Anterior cingulate cortex (tissue), 58 donors: ENCODE results near the gene PCNA.

Experiments
- DNase-seq, 58 donors: peaks; one replicate each; lab custom pipeline; 2025; lab: John Stamatoyannopoulos, UW

The PCNA gene

DNA sequence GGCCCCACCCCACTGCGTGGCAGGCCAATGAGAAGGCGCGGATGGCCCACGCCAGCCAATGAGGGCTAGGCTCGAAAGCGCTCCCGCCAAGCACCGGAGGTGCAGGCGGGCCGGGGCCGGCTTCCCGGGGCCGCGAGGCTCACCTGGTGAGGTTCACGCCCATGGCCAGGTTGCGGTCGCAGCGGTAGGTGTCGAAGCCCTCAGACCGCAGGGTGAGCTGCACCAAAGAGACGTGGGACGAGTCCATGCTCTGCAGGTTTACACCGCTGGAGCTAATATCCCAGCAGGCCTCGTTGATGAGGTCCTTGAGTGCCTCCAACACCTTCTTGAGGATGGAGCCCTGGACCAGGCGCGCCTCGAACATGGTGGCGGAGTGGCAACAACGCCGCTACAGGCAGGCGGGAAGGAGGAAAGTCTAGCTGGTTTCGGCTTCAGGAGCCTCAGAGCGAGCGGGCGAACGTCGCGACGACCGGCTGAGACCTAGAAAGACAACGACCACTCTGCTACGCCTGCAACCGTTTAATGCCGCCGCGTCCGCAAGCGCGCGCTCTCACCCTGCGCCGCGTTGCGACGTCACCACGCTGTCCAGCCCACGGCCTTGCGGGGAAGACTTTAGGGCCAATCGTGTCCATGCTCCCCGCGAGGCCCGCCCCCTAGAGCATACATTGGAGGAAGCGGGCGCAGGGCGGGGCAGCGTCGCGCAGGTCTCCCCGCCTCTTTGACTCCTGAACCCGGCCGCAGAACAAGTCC is at the start of gene PCNA:
Gene PCNA, minus strand, starts transcription at position 524 of the 750 bp plus-strand sequence. Its CDS starts 160 bp downstream, at position 364.
- peak; percentile 50 to 97 (median 92) for DNase-seq

- DNase-seq, result no peak
These were observed 49.1 kb upstream of the PCNA start for GRCh38 chr20:5168651-5169396.

- peak in 6 of 58 donors; percentile 26 to 38 (median 32) for DNase-seq
These were observed 45.2 kb upstream of the PCNA start for GRCh38 chr20:5164645-5165625.

GRCh38 chr20:5161536-5162164 is 41.9 kb upstream of the PCNA start:
- no peak for DNase-seq

GRCh38 chr20:5160882-5161281 is 41.1 kb upstream of the PCNA start:
- no peak for DNase-seq

DNA sequence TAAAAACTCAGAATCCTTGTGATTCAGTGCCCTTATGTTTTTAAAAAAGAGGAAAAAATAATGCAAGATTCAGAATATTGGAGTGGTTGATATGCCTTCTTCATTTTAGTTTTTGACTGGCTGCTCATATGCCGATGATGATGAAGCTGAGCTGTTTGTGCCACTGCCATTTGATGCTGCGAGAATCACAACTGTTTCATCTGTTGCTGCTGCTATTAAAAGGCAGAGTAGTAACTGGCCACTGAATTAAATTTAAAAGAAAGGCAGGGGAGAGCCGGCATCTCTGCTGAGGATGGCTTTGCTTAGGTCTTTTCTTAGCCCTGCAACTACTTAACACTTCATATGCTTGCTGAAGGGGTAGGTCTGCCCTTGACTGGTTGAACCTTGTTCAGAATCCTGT is 40.2 kb upstream of the PCNA start:
- no peak for DNase-seq

GRCh38 chr20:5156675-5157448 is 37.1 kb upstream of the PCNA start:
- DNase-seq, result no peak

GRCh38 chr20:5155404-5155803 is 35.6 kb upstream of the PCNA start:
- DNase-seq, result no peak

DNA sequence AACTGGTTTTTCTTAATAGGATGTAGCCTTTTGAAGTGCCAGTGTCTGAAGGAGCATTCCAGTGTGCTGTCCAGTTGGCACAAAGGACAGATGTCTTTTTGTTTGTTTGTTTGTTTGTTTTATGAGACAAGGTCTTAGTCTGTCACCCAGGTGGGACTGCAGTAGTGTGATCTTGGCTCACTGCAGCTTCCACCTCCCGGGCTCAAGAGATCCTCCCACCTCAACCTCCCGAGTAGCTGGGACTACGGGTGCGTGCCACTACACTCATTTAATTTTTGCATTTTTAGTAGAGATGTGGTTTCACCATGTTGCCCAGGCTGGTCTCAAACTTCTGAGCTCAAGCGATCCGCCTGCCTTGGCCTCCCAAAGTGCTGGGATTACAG is 34.8 kb upstream of the PCNA start:
- no peak for DNase-seq

GRCh38 chr20:5153612-5154542 is 34.1 kb upstream of the PCNA start:
- DNase-seq, result no peak

- DNase-seq, result no peak
These were observed 33.4 kb upstream of the PCNA start for GRCh38 chr20:5153152-5153467.

DNA sequence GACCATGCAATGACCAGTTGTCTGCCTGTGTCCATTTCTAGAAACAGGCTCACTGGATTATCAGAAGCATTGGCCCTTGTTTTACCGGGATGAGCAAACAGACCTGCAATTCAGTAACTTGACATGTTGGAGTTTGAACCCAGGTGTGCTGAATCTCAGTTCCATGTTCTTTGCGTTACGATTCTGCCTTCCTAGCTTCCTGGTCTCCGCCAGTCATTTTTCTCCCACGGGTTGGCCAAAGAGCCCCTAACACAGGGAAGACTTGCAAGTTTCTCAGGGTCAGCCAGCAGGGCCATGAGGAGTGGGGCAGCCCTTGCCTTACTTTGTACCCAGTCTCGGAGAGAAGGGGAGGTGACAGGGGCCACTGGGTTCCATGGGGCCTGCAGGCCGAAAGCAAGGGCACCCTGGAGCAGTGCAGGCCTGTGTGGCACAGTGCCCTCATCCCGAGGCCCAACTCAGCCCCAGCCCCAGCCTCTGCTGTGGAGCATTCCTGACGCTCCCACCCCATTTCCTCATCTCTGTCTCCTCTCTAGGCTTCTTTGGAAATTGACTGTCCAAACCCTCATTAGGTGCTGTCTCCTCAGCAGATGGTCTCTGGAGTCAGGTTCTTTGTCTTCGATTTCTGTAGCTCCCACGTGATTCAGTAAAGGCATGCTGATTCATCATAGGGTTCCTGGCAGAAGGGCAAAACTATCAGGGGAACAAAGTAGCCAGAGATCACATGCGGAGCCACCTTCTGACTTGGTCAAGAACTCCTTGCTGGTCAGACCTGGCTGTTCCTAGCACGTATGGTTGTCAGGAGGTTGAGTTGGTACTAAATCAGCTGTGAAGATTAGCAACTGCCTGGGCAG is 30.7 kb upstream of the PCNA start:
- DNase-seq, result no peak

DNA sequence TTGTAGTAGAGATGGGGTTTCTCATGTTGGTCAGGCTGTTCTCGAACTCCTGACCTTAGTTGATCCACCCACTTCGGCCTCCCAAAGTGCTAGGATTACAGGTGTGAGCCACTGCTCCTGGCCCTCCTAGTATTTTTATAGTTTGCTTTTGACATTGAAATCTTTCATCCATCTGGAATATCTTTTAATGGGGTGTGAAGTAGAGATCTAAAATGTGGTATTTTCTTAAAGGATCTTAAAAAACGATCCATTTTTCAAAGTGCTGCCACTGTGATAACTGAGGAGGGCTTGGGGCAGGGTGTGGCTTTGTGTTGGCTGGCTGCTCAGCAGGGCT is 30.1 kb upstream of the PCNA start:
- DNase-seq, result no peak

GRCh38 chr20:5148581-5148980 is 28.8 kb upstream of the PCNA start:
- peak in 2 of 58 donors; percentile 15 to 36 for DNase-seq

DNA sequence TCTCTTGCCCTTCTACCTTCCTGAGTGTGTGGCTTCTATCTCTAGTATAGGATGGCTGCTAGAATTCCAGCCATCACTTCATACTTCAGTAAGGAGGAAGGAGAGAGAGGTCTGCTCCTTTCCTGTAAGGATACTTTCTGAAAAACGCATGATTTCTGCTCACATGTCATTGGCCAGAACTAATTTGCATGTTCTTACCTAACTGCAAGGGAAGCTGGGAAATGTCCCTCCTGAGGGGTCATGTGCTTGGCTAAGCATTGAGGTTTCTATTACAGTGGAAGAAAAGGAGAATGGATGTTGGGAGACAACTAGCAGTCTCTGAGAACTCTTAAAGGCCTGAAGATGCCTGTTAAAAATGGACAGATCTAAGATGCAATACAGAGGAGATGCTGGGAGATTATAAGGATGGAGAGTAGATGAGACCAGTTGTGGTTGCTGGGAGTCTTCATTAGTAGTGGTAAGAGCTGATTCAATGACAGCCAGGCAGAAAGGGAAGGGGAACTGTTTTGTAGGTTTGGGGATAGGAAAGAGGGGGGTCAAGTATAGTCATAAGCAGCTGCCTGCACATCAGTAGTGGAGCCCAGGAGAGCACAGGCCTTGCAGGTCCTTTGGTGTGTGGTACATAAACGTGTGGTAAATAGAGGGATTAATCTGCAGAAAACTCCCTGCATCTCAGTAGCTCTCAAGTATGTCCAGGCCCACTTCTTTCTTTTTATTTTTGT is 27.3 kb upstream of the PCNA start:
- no peak for DNase-seq

GRCh38 chr20:5146099-5146668 is 26.4 kb upstream of the PCNA start:
- no peak for DNase-seq
